DOHH2 (cell line): ENCODE data around the gene DPYD.

Source experiments
- H3F3A ChIP-seq: fragments of 200-600 bp; sonication (generic), shearing (Covaris generic); 2 replicates; pipeline ENCODE4 v1.6.0; 2016; ENCODE audit warnings: antibody characterized with exemption, mild to moderate bottlenecking; ENCODE audit not compliant: control insufficient read depth, insufficient read depth
- H3K27ac ChIP-seq: fragments of 200-600 bp; sonication (generic); 2 replicates; pipeline ENCODE4 v1.5.1; 2014; ENCODE audit warnings: low read depth, mild to moderate bottlenecking, low read length, moderate library complexity
- H3K27me3 ChIP-seq: fragments of 200-600 bp; sonication (generic); 2 replicates; pipeline ENCODE4 v1.6.1; 2014; ENCODE audit warnings: mild to moderate bottlenecking, low read length, mixed read lengths; ENCODE audit not compliant: control insufficient read depth
- H3K36me3 ChIP-seq: fragments of 200-600 bp; sonication (generic); 2 replicates; pipeline ENCODE4 v1.6.1; 2014; ENCODE audit warnings: mild to moderate bottlenecking, low read length, moderate library complexity, mixed read lengths; ENCODE audit not compliant: control insufficient read depth
- H3K4me1 ChIP-seq: fragments of 200-600 bp; sonication (generic); 2 replicates; pipeline ENCODE4 v1.6.1; 2014; ENCODE audit warnings: mild to moderate bottlenecking, low read length, mixed read lengths; ENCODE audit not compliant: control insufficient read depth
- H3K4me2 ChIP-seq: fragments of 200-600 bp; sonication (generic); 2 replicates; pipeline ENCODE4 v1.6.0; 2014; ENCODE audit warnings: mild to moderate bottlenecking, low read length, moderate library complexity
- H3K4me3 ChIP-seq: fragments of 200-600 bp; sonication (generic); 2 replicates; pipeline ENCODE4 v1.5.1; 2014; ENCODE audit warnings: mild to moderate bottlenecking, low read length, mixed read lengths
- H3K79me2 ChIP-seq: fragments of 200-600 bp; sonication (generic); 2 replicates; pipeline ENCODE4 v1.6.1; 2014; ENCODE audit warnings: mild to moderate bottlenecking, low read length, mixed read lengths; ENCODE audit not compliant: control insufficient read depth
- H3K9me2 ChIP-seq: fragments of 200-600 bp; sonication (generic); replicated peaks from 2 replicates; pipeline ENCODE4 v1.6.1; 2014; ENCODE audit warnings: mild to moderate bottlenecking, low read length, mixed read lengths; ENCODE audit not compliant: control insufficient read depth
- H3K9me3 ChIP-seq: fragments of 200-600 bp; sonication (generic); 2 replicates; pipeline ENCODE4 v1.6.1; 2014; ENCODE audit warnings: antibody characterized with exemption, low read length, mixed read lengths; ENCODE audit not compliant: control insufficient read depth, insufficient read depth
- H4K20me1 ChIP-seq: fragments of 200-600 bp; sonication (generic); 2 replicates; pipeline ENCODE4 v1.6.0; 2014; ENCODE audit warnings: low read depth, mild to moderate bottlenecking, antibody characterized with exemption, low read length, moderate library complexity; ENCODE audit not compliant: control insufficient read depth, insufficient read depth
- EZH2phosphoT487 ChIP-seq: fragments of 200-600 bp; sonication (generic); IDR thresholded peaks from 2 replicates; pipeline ENCODE4 v1.6.1; 2017; ENCODE audit warnings: borderline replicate concordance, mild to moderate bottlenecking, antibody characterized with exemption, low read length, moderate library complexity, mixed read lengths
- TF ChIP-seq, protein P1 (sequence below): fragments of 200-600 bp; sonication (generic); IDR thresholded peaks from one replicate; pipeline ENCODE4 v1.5.1; 2014; ENCODE audit warnings: antibody characterized with exemption, mild to moderate bottlenecking, low read depth, low read length; ENCODE audit not compliant: poor library complexity, severe bottlenecking

DPYD gene

DNA sequence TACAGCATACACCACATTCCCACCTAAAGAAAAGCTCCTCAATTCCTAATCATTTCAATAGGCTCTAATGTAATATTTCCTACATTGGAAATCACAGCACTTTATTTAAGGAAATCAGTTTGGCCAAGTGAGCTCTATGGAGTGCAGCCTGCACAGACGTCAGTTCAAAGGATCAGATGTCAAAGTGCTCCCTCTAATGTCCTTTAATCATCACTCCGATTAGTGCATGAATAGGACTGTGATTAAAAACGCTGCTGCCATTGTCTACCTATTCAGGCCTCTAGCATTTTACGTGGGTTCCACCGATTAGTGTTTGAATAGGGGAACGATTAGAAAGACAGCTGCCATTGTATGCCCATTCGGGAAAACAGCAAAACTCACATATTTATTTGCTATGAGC is 50.2 kb downstream of the DPYD start:
- no peaks in the 10 kb centered on the region for H3K9me3 ChIP-seq
- H3K4me1 ChIP-seq = no peaks in the 10 kb centered on the region
- no peaks in the 10 kb centered on the region for H3K9me2 ChIP-seq
- H3K36me3 ChIP-seq = no peaks in the 10 kb centered on the region
- no peaks in the 10 kb centered on the region for H4K20me1 ChIP-seq
- H3K79me2 ChIP-seq = no peaks in the 10 kb centered on the region
- H3K4me3 ChIP-seq = no peak overlapping the region
- no peaks in the 10 kb centered on the region for H3K27me3 ChIP-seq
- no peaks in the 10 kb centered on the region for H3F3A ChIP-seq
- H3K4me2 ChIP-seq = no peak overlapping the region
- TF ChIP-seq, protein P1, sequence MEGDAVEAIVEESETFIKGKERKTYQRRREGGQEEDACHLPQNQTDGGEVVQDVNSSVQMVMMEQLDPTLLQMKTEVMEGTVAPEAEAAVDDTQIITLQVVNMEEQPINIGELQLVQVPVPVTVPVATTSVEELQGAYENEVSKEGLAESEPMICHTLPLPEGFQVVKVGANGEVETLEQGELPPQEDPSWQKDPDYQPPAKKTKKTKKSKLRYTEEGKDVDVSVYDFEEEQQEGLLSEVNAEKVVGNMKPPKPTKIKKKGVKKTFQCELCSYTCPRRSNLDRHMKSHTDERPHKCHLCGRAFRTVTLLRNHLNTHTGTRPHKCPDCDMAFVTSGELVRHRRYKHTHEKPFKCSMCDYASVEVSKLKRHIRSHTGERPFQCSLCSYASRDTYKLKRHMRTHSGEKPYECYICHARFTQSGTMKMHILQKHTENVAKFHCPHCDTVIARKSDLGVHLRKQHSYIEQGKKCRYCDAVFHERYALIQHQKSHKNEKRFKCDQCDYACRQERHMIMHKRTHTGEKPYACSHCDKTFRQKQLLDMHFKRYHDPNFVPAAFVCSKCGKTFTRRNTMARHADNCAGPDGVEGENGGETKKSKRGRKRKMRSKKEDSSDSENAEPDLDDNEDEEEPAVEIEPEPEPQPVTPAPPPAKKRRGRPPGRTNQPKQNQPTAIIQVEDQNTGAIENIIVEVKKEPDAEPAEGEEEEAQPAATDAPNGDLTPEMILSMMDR = no peak
- TF ChIP-seq EZH2phosphoT487 = no peak
- H3K27ac ChIP-seq = no peak overlapping the region

DNA sequence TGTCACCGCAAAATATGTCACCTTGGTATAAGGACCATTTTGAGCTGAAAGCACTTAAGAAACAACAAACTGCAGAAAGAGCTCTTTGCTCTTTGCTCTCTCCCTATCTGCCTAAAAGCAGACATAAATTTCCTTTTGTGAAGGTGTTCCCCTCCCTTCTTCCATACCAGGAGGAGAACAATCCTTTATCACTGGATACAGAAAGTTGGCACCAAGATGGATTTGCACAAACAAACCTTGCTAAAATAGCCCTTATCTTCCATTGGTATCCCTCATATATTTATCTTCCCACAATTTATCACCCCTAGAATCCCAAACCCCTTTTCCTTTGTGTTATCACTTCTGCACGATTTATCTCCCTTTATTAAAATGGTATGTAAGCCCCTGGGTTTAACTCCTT is 51.4 kb downstream of the DPYD start:
- Histone ChIP-seq H4K20me1 (no peaks in the 10 kb centered on the region), H3K9me3 (no peaks in the 10 kb centered on the region), H3K4me2 (no peak overlapping the region), H3K27me3 (no peaks in the 10 kb centered on the region), H3K4me3 (no peak overlapping the region), H3K27ac (no peak overlapping the region), H3F3A (no peaks in the 10 kb centered on the region), H3K9me2 (no peaks in the 10 kb centered on the region), H3K36me3 (no peaks in the 10 kb centered on the region), H3K4me1 (no peaks in the 10 kb centered on the region), H3K79me2 (no peaks in the 10 kb centered on the region)
- no peak for TF ChIP-seq EZH2phosphoT487

- TF ChIP-seq EZH2phosphoT487 = no peak
- TF ChIP-seq, protein P1 = no peak
- no peaks in the 10 kb centered on the region for H3K79me2 ChIP-seq
- no peaks in the 10 kb centered on the region for H3F3A ChIP-seq
- no peak overlapping the region for H3K27ac ChIP-seq
- H3K27me3 ChIP-seq = no peaks in the 10 kb centered on the region
- H3K4me3 ChIP-seq = no peak overlapping the region
- no peaks in the 10 kb centered on the region for H3K4me1 ChIP-seq
- no peaks in the 10 kb centered on the region for H3K9me2 ChIP-seq
- H4K20me1 ChIP-seq = no peaks in the 10 kb centered on the region
- no peak overlapping the region for H3K4me2 ChIP-seq
- H3K36me3 ChIP-seq = no peaks in the 10 kb centered on the region
- no peaks in the 10 kb centered on the region for H3K9me3 ChIP-seq
Measured at GRCh38 chr1:97867127-97867526, 53.7 kb downstream of the DPYD start.

DNA sequence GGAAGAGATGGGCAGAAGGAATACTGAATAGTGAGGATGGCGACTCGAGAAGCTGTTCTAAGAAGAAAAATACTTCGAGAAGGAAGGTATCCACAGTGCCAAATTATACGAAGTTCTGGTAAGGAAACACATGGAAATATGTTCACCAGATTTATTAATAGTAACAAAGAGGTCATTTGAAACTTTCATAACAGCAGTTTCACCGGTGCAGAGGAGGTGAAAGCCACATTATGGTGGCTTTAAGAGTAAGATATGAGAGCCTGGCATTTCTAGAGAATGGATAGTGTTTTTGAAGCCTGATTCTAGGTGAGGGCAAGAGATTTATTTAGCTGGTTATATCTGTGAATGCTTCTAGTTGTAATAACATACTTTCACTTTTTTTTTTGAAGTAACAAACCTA is 56.2 kb downstream of the DPYD start:
- Histone ChIP-seq H3K36me3 (no peaks in the 10 kb centered on the region), H3K4me1 (no peaks in the 10 kb centered on the region), H3K27ac (no peak overlapping the region), H3F3A (no peaks in the 10 kb centered on the region), H3K27me3 (no peaks in the 10 kb centered on the region), H3K9me3 (no peaks in the 10 kb centered on the region), H4K20me1 (no peaks in the 10 kb centered on the region), H3K4me3 (no peak overlapping the region), H3K79me2 (no peaks in the 10 kb centered on the region), H3K9me2 (no peaks in the 10 kb centered on the region), H3K4me2 (no peak overlapping the region)
- TF ChIP-seq, protein P1 = no peak
- no peak for TF ChIP-seq EZH2phosphoT487
